HG02852 (cell line): Measurements from ENCODE around the gene GDI1.

Source experiments
- ATAC-seq: cut with Tn5 transposase; IDR thresholded peaks from one replicate; pipeline ENCODE4 v1.9.1; 2021; ENCODE audit warnings: mild to moderate bottlenecking, moderate library complexity; ENCODE audit not compliant: unreplicated experiment

The GDI1 gene

GRCh38 chrX:154436374-154436982, 476 bp upstream of the GDI1 start:
- ATAC-seq, result no peak

- no peak for ATAC-seq
Measured at GRCh38 chrX:154437971-154438893, 1.3 kb downstream of the GDI1 start.

- no peak for ATAC-seq
Measured at GRCh38 chrX:154439841-154440240, 2.9 kb downstream of the GDI1 start.

- ATAC-seq, result no peak
Measured at GRCh38 chrX:154440623-154441357, 3.8 kb downstream of the GDI1 start.

- ATAC-seq, result no peak
Measured at GRCh38 chrX:154441564-154441963, 4.6 kb downstream of the GDI1 start.

- ATAC-seq, result no peak
Measured at GRCh38 chrX:154441984-154442707, 5.2 kb downstream of the GDI1 start.

GRCh38 chrX:154443479-154443910, 6.5 kb downstream of the GDI1 start:
- ATAC-seq, result no peak

GRCh38 chrX:154443992-154444754, 7.2 kb downstream of the GDI1 start, which contains the start of gene FAM50A:
Gene FAM50A, plus strand, starts transcription at chrX:154444141. Its CDS starts 95 bp downstream, at chrX:154444236.
- peak; percentile 72 for ATAC-seq

- ATAC-seq, result no peak
Measured at GRCh38 chrX:154444755-154445246, 7.8 kb downstream of the GDI1 start.

- no peak for ATAC-seq
Measured at GRCh38 chrX:154445776-154446175, 8.8 kb downstream of the GDI1 start.

- ATAC-seq, result no peak
Measured at GRCh38 chrX:154446430-154446829, 9.5 kb downstream of the GDI1 start.

GRCh38 chrX:154448484-154448883, 11.5 kb downstream of the GDI1 start:
- no peak for ATAC-seq

GRCh38 chrX:154449618-154450017, 12.7 kb downstream of the GDI1 start:
- no peak for ATAC-seq

GRCh38 chrX:154450312-154450711, 13.4 kb downstream of the GDI1 start:
- no peak for ATAC-seq

- ATAC-seq, result no peak
Measured at GRCh38 chrX:154452823-154453222, 15.9 kb downstream of the GDI1 start.

GRCh38 chrX:154457491-154458115, 20.6 kb downstream of the GDI1 start:
- peak; percentile 40 for ATAC-seq

- peak; percentile 60 for ATAC-seq
Measured at GRCh38 chrX:154458116-154458953, 21.4 kb downstream of the GDI1 start, which contains the start of gene PLXNA3. Gene PLXNA3, plus strand, starts transcription at chrX:154458281. Its CDS starts 1,903 bp downstream, at chrX:154460184.
